Upper lobe of right lung (tissue), 1 donor: ENCODE results near the gene TPRG1. TPM values are rescaled to one million over a fixed set of nuclear protein-coding genes. Genes with fewer than 3 reads are reported as not detected.
A peak's percentile ranks its signal among the peaks of the same experiment; 100 is the strongest.

ENCODE experiments used
- ATAC-seq: fragments of 200-7000 bp; cut with Tn5 transposase; one replicate; pipeline ENCODE4 v1.9.1; 2020; ENCODE audit warnings: mild to moderate bottlenecking, moderate library complexity
- DNase-seq: peaks from one replicate; pipeline ENCODE4 v3.0.0-alpha.2; 2020
- H3K27ac ChIP-seq: fragments of 200-600 bp; one replicate; pipeline ENCODE4 v1.8.0; 2022
- H3K27me3 ChIP-seq: fragments of 200-600 bp; one replicate; pipeline ENCODE4 v1.8.0; 2022; ENCODE audit warnings: mild to moderate bottlenecking
- H3K36me3 ChIP-seq: fragments of 200-600 bp; one replicate; pipeline ENCODE4 v1.8.0; 2022
- H3K4me1 ChIP-seq: fragments of 200-600 bp; one replicate; pipeline ENCODE4 v1.8.0; 2022
- H3K4me3 ChIP-seq: fragments of 200-600 bp; one replicate; pipeline ENCODE4 v1.8.0; 2022; ENCODE audit warnings: mild to moderate bottlenecking
- H3K9me3 ChIP-seq: fragments of 200-600 bp; one replicate; pipeline ENCODE4 v1.8.0; 2022
- CTCF ChIP-seq: fragments of 200-600 bp; IDR thresholded peaks from one replicate; pipeline ENCODE4 v1.8.0; 2022; ENCODE audit warnings: antibody characterized with exemption
- intact Hi-C: fragments of 100-400 bp; cut with DNase I; formaldehyde crosslinking; loops from one replicate; pipeline ENCODE4 v1.11.0; 2022
- total RNA-seq: library from RNA; stranded (reverse); fragmentation: NEBNext Ultra II Directional; extraction: Animal tissue kit (Norgen Biotek cat#: 25700); gene quantifications from one replicate; pipeline ENCODE4 v1.2.1, GENCODE V29; 2021
- donor health status: DM: no; HTN: yes; CAD: no; lungs with severe emphysema.

The TPRG1 gene
- total RNA-seq, 1 donor from 2014 or later: 22.3 TPM

GRCh38 chr3:189304465-189305351 lies 132.9 kb downstream of the TPRG1 start:
- Histone ChIP-seq H3K4me3 (no peak overlapping the region), H3K9me3 (no peaks in the 10 kb centered on the region), H3K27ac (peak overlapping the region; percentile 63), H3K4me1 (no peaks in the 10 kb centered on the region), H3K27me3 (no peaks in the 10 kb centered on the region), H3K36me3 (no peaks in the 10 kb centered on the region)
- DNase-seq: peak; percentile 67
- no peak for TF ChIP-seq CTCF
- intact Hi-C loops: no loop called here
- peak; percentile 85 for ATAC-seq

- H3K4me3 ChIP-seq: no peak overlapping the region
- no peaks in the 10 kb centered on the region for H3K4me1 ChIP-seq
- TF ChIP-seq CTCF: no peak
- no peak for DNase-seq
- no peaks in the 10 kb centered on the region for H3K27me3 ChIP-seq
- no peaks in the 10 kb centered on the region for H3K36me3 ChIP-seq
- peak overlapping the region; percentile 37 for H3K27ac ChIP-seq
- intact Hi-C loops: no loop called here
- H3K9me3 ChIP-seq: no peaks in the 10 kb centered on the region
- ATAC-seq: no peak
Observed at GRCh38 chr3:189305412-189305811, 133.6 kb downstream of the TPRG1 start.

GRCh38 chr3:189307963-189308362 lies 136.2 kb downstream of the TPRG1 start:
- no peaks in the 10 kb centered on the region for H3K9me3 ChIP-seq
- intact Hi-C loops: no loop called here
- H3K27ac ChIP-seq: no peak overlapping the region
- no peak overlapping the region for H3K4me3 ChIP-seq
- H3K4me1 ChIP-seq: no peaks in the 10 kb centered on the region
- TF ChIP-seq CTCF: no peak
- no peak for DNase-seq
- no peaks in the 10 kb centered on the region for H3K36me3 ChIP-seq
- no peak for ATAC-seq
- H3K27me3 ChIP-seq: no peaks in the 10 kb centered on the region

GRCh38 chr3:189308608-189309007 lies 136.8 kb downstream of the TPRG1 start:
- no peaks in the 10 kb centered on the region for H3K9me3 ChIP-seq
- ATAC-seq (no peak), DNase-seq (no peak)
- H3K4me1 ChIP-seq: no peaks in the 10 kb centered on the region
- no peak for TF ChIP-seq CTCF
- no peak overlapping the region for H3K27ac ChIP-seq
- H3K4me3 ChIP-seq: no peak overlapping the region
- H3K36me3 ChIP-seq: no peaks in the 10 kb centered on the region
- intact Hi-C loops: no loop called here
- H3K27me3 ChIP-seq: no peaks in the 10 kb centered on the region

GRCh38 chr3:189309400-189309975 lies 137.7 kb downstream of the TPRG1 start:
- Histone ChIP-seq H3K9me3 (no peaks in the 10 kb centered on the region), H3K27me3 (no peaks in the 10 kb centered on the region), H3K4me3 (no peak overlapping the region), H3K4me1 (no peaks in the 10 kb centered on the region), H3K36me3 (no peaks in the 10 kb centered on the region), H3K27ac (no peak overlapping the region)
- no peak for TF ChIP-seq CTCF
- intact Hi-C loops: no loop called here
- no peak for DNase-seq
- ATAC-seq: no peak
